OCI-LY1 (cell line): ENCODE data around the gene NEDD4L.

Source experiments
- H2AFZ ChIP-seq: fragments of 200-600 bp; sonication (generic), shearing (Covaris generic); 2 replicates; pipeline ENCODE4 v1.6.0; 2014; ENCODE audit warnings: antibody characterized with exemption, mild to moderate bottlenecking, low read length
- H3F3A ChIP-seq: fragments of 200-600 bp; sonication (generic), shearing (Covaris generic); 2 replicates; pipeline ENCODE4 v1.6.0; 2014; ENCODE audit warnings: mild to moderate bottlenecking, antibody characterized with exemption, low read length, moderate library complexity; ENCODE audit not compliant: insufficient read depth
- H3K27ac ChIP-seq: fragments of 200-600 bp; sonication (generic); 2 replicates; pipeline ENCODE4 v1.5.1; 2014; ENCODE audit warnings: low read length, mixed run types, mild to moderate bottlenecking, low read depth; ENCODE audit not compliant: poor library complexity, severe bottlenecking
- H3K27me3 ChIP-seq: fragments of 200-600 bp; sonication (generic); 2 replicates; pipeline ENCODE4 v1.6.0; 2014; ENCODE audit warnings: antibody characterized with exemption, mild to moderate bottlenecking, low read length, moderate library complexity; ENCODE audit not compliant: insufficient read depth
- H3K36me3 ChIP-seq: fragments of 200-600 bp; sonication (generic); 2 replicates; pipeline ENCODE4 v1.6.1; 2014; ENCODE audit warnings: mild to moderate bottlenecking, antibody characterized with exemption, low read length, moderate library complexity, mixed read lengths; ENCODE audit not compliant: insufficient read depth
- H3K4me1 ChIP-seq: fragments of 200-600 bp; sonication (generic); 2 replicates; pipeline ENCODE4 v1.5.1; 2014; ENCODE audit warnings: mild to moderate bottlenecking, low read length, moderate library complexity; ENCODE audit not compliant: insufficient read depth, severe bottlenecking
- H3K4me2 ChIP-seq: fragments of 200-600 bp; sonication (generic), shearing (Covaris generic); 2 replicates; pipeline ENCODE4 v1.6.1; 2014; ENCODE audit warnings: low read length
- H3K4me3 ChIP-seq: fragments of 200-600 bp; sonication (generic); 2 replicates; pipeline ENCODE4 v1.5.1; 2014; ENCODE audit warnings: low read length, low read depth, mild to moderate bottlenecking, mixed read lengths; ENCODE audit not compliant: poor library complexity, severe bottlenecking
- H3K79me2 ChIP-seq: fragments of 200-600 bp; shearing (Covaris generic); 2 replicates; pipeline ENCODE4 v1.6.1; 2016; ENCODE audit warnings: mixed run types, low read length, mixed read lengths; ENCODE audit not compliant: insufficient read depth
- H3K9ac ChIP-seq: fragments of 200-600 bp; sonication (generic), shearing (Covaris generic); 2 replicates; pipeline ENCODE4 v1.6.1; 2014; ENCODE audit warnings: mild to moderate bottlenecking, low read length, mixed read lengths
- H3K9me2 ChIP-seq: fragments of 200-600 bp; sonication (generic), shearing (Covaris generic); 2 replicates; pipeline ENCODE4 v1.6.1; 2014; ENCODE audit warnings: low read depth, mild to moderate bottlenecking, low read length, mixed read lengths
- H3K9me3 ChIP-seq: fragments of 200-600 bp; shearing (Covaris generic); 2 replicates; pipeline ENCODE4 v1.6.1; 2014; ENCODE audit warnings: low read length, mixed read lengths
- H4K20me1 ChIP-seq: fragments of 200-600 bp; sonication (generic), shearing (Covaris generic); 2 replicates; pipeline ENCODE4 v1.6.0; 2016; ENCODE audit warnings: mild to moderate bottlenecking, low read length; ENCODE audit not compliant: insufficient read depth
- EZH2 ChIP-seq: fragments of 200-600 bp; sonication (generic), shearing (Covaris generic); IDR thresholded peaks from 2 replicates; pipeline ENCODE4 v1.8.0; 2017; ENCODE audit warnings: borderline replicate concordance, mixed run types, mild to moderate bottlenecking, antibody characterized with exemption, low read length, moderate library complexity, mixed read lengths
- TF ChIP-seq, protein P1 (sequence below): fragments of 200-600 bp; sonication (generic), shearing (Covaris generic); IDR thresholded peaks from 2 replicates; pipeline ENCODE4 v1.5.1; 2017; ENCODE audit warnings: mild to moderate bottlenecking, antibody characterized with exemption, low read length, moderate library complexity, mixed read lengths

NEDD4L gene

DNA sequence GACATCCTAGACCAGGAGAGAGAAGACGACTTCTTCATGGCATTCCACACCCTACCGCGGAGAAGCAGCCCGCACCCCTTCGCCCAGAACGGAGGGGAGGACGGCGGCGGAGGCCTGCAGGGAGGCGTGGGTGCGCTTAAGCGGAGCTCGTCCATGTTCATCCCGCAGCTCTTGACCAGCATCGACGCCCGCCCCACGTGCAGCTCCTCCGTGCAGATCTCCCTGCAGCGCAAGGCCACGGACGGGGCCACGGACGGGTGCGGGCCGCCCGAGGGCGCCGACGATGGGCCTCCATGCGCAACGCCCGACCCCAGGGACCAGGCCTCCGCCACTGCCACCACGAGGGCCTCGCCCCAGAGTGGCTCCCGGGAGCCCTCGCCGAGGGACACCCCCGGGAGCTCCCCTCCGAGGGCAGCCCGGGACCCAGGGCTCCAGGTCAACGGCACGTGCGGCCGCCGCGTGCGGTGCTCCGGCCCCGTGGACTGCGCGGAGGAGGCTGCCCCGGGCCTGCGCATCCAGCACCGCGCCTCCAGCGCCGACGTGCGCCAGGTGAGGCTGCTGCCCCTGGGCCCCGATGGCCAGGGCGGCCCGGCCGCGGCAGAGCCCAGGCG is 211.8 kb downstream of the NEDD4L start:
- H2AFZ ChIP-seq = no peak overlapping the region
- H3K79me2 ChIP-seq = no peaks in the 10 kb centered on the region
- H3K4me2 ChIP-seq = no peak overlapping the region
- H3K4me3 ChIP-seq = no peak overlapping the region
- H3K9me3 ChIP-seq = no peaks in the 10 kb centered on the region
- no peaks in the 10 kb centered on the region for H3F3A ChIP-seq
- H3K27ac ChIP-seq = no peak overlapping the region
- no peak overlapping the region for H3K9ac ChIP-seq
- no peaks in the 10 kb centered on the region for H4K20me1 ChIP-seq
- TF ChIP-seq EZH2 = no peak
- TF ChIP-seq, protein P1, sequence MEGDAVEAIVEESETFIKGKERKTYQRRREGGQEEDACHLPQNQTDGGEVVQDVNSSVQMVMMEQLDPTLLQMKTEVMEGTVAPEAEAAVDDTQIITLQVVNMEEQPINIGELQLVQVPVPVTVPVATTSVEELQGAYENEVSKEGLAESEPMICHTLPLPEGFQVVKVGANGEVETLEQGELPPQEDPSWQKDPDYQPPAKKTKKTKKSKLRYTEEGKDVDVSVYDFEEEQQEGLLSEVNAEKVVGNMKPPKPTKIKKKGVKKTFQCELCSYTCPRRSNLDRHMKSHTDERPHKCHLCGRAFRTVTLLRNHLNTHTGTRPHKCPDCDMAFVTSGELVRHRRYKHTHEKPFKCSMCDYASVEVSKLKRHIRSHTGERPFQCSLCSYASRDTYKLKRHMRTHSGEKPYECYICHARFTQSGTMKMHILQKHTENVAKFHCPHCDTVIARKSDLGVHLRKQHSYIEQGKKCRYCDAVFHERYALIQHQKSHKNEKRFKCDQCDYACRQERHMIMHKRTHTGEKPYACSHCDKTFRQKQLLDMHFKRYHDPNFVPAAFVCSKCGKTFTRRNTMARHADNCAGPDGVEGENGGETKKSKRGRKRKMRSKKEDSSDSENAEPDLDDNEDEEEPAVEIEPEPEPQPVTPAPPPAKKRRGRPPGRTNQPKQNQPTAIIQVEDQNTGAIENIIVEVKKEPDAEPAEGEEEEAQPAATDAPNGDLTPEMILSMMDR = no peak
- no peaks in the 10 kb centered on the region for H3K4me1 ChIP-seq
- no peaks in the 10 kb centered on the region for H3K36me3 ChIP-seq
- no peaks in the 10 kb centered on the region for H3K9me2 ChIP-seq
- H3K27me3 ChIP-seq = no peaks in the 10 kb centered on the region

DNA sequence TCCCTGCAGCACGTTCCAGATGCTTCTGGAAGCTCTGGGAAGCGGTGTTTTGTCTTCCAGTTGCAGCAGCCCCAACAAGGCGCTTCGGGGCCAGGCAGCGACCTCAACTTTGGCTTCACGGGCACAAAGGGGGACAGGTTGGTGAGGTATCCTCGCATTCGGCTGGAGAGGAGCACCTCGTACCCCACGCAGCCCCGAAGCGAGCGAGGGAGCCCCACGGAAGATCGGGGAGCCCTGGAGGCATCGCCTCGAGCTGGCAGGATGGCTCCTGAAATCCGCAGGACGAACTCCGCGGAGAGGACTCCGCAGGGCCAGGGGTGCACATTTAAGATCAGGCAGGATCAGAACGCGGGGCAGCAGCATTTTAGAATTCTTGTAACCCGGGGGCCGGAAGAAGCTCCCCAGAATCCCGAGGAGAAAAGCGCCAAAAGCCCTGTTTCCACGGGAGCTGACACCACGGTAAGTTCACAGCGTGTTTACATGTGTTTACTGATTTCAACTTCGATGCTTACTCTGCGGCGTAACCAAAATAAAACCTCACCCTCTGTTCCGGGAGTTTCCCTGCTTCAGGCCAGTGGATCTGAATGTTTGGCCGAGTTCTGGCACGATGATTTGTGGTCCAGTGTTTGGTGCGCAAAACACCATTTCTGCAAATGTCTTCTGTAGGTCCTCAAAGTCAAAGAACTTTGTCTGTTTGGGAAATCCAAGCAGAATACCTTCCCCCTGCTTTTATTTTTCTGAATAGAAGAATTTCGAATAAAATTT is 212.5 kb downstream of the NEDD4L start:
- Histone ChIP-seq H4K20me1 (no peaks in the 10 kb centered on the region), H3K4me1 (no peaks in the 10 kb centered on the region), H3K27me3 (no peaks in the 10 kb centered on the region), H3F3A (no peaks in the 10 kb centered on the region), H3K9ac (no peak overlapping the region), H3K9me3 (no peaks in the 10 kb centered on the region), H3K27ac (no peak overlapping the region), H3K9me2 (no peaks in the 10 kb centered on the region), H3K79me2 (no peaks in the 10 kb centered on the region), H3K4me3 (no peak overlapping the region), H2AFZ (no peak overlapping the region), H3K36me3 (no peaks in the 10 kb centered on the region), H3K4me2 (no peak overlapping the region)
- no peak for TF ChIP-seq EZH2
- TF ChIP-seq, protein P1 = no peak

DNA sequence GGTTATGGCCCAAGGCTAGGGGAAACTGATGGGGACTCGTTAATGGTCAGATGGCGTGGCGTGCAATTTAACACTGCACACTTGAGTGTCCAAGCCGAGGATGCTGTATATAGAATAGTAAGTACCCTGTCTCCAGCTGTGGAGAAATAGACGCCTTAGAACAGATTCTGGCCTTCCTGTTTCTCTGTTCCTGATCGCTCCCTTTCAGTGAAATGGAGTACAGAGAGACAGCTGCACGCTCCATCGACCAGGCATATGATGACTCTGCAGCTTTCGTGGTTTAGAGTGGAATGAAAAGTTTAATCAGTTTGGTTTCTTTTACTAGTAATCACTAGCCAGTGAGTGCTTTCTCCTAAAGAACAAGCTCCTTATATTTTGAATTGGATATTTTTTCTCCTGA is 213.4 kb downstream of the NEDD4L start:
- Histone ChIP-seq H3K4me2 (no peak overlapping the region), H3K4me1 (no peaks in the 10 kb centered on the region), H3K36me3 (no peaks in the 10 kb centered on the region), H3K27me3 (no peaks in the 10 kb centered on the region), H3K9me2 (no peaks in the 10 kb centered on the region), H4K20me1 (no peaks in the 10 kb centered on the region), H3K4me3 (no peak overlapping the region), H3K9ac (no peak overlapping the region), H2AFZ (no peak overlapping the region), H3K27ac (no peak overlapping the region), H3F3A (no peaks in the 10 kb centered on the region), H3K9me3 (no peaks in the 10 kb centered on the region), H3K79me2 (no peaks in the 10 kb centered on the region)
- TF ChIP-seq, protein P1 = no peak
- no peak for TF ChIP-seq EZH2
